ENCODE results near the gene GALNT1.
A peak's percentile ranks its signal among the peaks of the same experiment; 100 is the strongest.

GALNT1 gene

DNA sequence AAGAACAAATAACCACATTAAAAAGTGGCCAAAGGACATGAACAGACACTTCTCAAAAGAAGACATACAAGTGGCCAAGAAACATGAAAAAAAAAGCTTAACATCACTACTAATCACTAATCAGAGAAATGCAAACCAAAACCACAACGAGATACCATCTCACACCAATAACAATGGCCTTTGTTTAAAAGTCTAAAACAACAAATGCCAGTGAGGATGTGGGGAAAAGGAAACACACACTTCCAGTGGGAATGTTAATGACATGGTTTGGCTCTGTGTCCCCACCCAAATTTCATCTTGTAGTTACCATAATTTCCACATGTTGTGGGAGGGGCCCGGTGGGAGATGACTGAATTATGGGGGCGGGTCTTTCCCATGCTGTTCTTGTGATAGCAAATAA lies 147.1 kb downstream of the GALNT1 start:
- DNase-seq, result no peak

DNA sequence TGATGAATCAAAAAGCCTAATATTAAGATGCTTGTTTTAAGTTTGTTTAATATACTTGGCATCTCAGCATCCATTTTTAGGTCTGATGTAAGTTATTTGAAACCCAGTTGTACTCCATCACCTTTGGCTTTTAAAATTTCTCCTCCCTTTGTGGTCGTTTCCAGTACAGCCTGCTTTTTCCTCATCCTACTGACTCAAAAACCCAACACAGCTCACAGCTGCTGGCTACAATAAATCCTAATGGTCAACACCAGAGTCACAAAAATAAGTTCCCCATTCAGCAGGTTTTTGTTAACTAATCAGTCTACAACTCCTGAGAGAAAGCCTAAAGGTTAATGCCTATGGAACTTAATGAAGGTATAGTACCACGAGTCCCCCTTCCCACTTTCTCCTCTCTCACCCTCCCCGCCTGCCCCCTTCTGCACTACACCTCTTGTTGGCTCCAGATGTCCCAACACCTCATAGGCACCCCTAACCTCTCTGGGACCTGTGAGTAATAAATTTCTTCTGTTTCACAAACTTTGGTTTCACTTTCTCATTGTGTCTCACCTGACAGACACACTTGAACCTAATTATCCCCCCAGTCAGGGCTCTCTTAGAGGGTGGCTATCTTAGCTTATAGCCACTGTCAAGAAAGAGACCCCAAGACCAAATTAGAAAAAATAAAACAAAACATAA lies 148.6 kb downstream of the GALNT1 start:
- no peak for DNase-seq

DNA sequence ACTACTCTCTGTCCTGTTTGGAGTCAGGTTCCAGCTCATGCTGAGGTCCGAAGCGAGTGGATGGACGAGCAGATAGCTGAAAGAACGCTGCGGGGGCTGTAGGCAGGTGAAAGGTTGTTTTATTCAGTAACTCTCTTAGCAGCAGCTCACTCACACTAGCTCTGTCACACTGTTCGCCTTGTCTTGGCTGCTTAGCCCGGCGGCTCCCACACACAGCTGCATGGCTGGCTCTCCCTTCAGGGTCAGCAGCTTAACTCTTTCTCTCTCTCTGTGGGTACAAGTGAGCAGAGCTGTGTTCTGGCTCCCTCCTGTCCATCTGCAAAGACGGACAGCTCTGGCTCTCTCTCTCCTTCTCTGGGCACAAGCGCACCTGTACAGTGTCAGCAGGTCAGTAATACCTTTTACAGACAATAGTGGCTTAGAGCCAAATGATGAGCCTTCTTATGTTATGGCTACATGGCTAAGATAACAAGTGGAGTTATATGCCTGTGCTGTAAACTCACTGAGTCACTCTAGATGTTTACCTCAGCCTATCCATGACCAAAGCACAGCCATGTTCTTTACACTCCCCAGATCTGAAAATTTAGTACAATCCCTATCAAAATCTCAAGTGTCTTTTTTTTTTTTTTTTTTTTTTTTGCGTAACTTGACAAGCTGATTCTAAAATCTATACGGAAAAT lies 149.3 kb downstream of the GALNT1 start:
- no peak for DNase-seq

DNA sequence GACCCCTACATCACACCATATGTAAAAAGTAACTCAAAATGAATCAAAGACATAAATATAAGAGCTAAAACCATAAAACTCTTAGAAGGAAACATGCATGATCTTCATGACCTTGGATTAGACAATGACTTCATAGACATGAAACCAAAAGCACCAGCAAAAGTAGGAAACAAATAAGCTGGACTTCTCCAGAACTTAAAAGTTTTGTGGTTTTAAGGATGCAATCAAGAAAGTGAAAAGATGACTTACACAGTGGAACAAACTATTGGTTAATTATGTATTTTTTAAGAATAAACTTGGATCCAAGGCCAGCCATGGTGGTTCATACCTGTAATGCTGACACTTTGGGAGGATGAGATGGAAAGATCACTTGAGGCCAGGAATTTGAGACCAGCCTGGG lies 150.2 kb downstream of the GALNT1 start:
- no peak for DNase-seq

DNA sequence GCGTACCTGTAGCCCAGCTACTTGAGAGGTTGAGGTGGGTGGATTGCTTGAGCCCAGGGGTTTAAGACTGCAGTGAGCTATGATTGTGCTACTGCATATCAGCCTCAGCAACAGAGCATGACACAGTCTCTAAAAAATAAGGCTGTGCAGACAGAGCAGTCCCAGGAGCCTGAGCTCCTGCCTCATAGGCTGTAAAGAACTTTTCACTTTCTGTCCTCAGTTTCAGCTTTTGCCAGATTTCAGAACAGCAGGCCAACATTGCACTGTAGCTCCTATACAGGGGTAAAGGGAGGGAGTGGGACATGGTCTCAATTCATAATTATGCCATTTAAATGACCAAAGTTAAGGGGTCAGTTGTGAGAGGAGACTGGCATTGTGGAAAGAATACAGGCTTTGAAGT lies 150.6 kb downstream of the GALNT1 start:
- DNase-seq, result no peak

DNA sequence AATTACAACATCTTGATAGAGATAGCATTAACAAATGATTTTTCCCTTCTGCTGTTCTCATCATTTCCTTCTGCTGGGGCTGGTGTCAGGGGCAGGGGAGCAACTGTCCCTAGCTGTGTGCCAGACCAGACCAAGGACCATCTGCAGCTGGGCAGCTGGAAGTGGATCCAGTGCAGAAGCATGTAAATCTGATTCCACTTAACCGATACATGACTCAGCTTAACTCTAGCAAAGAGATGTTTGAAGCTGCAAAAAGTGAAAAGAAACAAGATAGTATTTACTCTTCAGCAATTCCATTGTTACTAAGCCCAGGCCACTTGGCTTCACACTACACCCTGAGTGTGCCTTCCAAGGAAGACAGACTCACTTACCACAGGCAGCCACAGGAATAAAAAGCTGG lies 151.1 kb downstream of the GALNT1 start:
- DNase-seq, result no peak

DNA sequence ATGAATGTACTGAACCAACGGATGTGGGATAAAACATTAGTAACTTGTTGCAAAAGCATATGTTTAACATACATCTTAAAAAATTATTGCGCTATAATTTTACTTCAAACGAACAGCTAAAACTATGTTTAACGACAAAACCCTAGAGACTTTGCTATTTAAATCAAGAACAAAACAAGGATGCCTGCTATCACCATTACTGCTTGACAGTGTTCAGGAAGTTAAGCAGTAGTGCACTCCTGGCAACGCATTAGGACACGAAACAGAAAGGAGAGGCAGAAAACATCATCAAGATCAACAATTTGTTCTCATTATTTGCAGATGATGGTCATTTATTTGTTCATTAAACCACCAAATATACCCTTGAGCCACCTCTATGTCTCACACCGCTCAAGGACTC lies 151.9 kb downstream of the GALNT1 start:
- no peak for DNase-seq

DNA sequence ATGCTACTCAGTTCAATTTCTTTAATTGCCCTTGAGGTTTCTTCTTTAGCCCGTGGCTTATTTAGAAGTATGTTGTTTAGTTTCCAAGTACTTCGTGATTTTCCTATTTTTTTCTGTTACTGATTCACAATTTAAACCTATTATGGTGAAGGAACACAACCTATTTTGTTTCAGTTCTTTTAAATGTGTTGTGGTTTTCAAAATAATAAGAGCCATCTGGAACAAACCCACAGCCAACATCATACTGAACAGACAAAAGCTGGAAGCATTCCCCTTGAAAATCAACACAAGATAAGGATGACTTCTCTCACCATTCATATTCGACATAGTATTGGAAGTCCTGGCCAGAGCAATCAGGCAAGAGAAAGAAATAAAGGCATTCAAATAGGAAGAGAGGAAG lies 155.2 kb downstream of the GALNT1 start:
- DNase-seq, result no peak

DNA sequence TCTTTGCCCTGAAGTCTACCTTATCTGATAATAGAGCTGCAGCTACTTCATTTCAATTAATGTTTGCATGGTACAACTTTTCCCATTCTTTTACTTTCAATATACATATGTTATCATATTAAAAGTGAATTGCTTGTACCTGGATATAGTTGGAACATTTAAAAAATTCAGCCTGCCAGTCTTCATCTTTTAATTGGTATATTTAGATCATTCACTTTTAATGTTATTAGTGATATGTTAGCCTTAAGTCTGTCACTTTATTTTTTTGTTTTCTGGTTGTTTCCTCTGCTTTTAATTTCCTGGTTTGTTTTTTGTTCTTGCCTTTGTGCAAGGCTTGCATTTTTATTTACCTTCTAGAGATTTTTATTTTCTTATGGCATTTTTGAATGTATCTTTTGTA lies 158.2 kb downstream of the GALNT1 start:
- DNase-seq, result no peak

DNA sequence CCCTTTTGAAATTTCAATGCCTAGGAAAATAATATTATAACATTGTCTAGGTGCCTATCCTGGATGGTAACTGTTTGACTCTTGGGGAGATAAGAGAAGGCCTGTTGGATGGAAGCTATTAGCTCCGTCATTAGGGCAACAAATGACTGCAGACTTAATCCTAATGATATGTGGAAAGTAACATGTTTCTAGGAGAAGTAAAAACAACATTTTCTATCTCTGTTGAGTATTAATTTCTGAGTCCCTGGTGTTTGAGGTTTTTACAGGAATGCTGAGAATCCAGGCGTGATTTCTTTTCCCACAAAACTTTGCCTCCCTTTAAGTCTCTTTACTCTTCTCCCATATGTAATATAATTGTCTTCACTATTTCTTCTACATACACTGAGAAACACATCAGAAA lies 159.1 kb downstream of the GALNT1 start:
- DNase-seq, result no peak

DNA sequence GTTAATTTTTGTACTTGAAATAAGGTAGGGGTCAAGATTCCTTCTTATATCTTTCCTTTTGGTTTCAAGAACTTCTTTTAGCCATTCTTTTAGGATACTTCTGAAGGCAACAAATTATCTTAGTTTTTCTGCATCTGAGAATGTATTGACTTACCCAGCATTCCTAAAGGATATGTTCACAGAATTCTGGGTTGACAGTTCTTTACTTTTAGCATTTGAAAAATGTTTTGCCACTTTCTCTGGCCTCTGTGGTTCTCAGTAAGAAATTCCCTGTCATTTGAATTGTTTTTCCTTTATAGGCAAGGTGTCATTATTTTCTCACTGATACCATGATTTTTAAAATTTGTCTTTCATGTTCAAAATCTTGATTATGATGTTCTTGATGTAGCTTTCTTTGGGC lies 162.4 kb downstream of the GALNT1 start:
- DNase-seq, result no peak

DNA sequence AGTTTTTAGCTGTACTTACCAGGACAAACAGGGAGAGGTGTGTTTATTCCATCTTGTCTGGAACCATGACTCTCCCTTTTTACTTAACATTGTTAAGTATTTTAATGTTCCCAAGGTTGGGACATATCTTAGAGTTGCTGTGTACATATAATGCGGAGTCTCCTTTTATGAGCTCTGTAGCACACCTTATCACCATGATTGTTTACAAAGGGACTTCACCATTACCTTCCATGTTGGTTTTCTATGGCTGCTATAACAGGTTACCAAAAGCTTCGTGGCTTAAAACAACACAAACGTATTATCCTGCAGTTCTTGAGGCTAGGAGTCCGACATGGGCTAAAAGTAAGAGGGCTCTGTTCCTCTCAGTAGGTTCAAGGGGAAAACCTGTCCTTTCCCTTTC lies 164.3 kb downstream of the GALNT1 start:
- DNase-seq, result no peak

DNA sequence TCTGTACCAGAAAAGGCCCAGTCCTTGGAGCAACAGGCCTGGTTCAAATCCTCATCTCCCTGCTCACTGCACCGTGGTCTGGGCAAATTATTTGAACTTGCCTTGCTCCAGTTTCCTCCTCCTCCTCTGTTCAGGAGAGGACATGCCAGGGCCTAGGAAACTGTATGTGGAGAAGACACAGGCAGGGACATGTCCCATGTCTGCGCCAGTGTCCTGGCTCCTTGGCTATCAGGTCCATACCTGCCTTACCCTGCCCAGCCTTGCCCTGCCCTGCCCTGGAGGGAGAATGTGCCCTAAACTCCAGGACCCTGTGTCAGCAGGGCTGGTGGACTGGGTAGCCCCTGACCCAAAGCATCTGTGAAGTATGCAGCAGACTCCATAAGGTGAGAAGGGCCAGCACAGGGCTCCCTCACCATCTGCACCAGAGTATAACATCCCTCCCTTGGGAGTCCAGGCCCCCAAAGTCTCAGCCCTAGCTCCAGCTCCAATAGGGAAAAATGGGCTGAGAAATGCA lies 165.3 kb downstream of the GALNT1 start:
- DNase-seq, result no peak

DNA sequence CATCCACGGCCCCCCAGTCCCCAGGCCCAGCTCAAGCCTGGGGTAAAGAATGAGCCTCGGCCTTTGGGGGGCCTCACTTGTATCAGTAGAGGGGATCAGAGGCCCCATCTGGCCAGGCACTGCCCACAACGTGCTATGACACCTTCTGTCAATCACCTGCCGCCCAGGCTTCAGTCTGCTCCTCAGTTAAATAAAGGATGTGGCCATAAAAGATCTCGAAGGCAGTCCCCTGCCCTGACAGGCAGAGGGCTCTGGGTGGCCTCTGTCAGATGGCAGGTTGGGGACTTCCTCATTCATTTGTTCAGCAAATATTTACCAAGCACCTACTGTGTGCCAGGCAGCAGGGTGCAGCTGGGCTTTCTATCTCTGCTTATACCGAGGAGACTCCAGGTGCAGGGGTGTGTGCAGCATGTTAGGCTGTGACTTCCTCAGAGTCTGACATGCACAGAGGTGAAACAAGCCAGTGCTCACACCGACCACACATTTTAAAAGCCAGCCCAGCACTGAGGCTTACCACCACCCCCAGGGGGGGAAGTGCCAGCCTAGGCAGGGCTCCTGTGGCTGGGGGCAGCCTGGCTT lies 166.4 kb downstream of the GALNT1 start:
- DNase-seq, result no peak

DNA sequence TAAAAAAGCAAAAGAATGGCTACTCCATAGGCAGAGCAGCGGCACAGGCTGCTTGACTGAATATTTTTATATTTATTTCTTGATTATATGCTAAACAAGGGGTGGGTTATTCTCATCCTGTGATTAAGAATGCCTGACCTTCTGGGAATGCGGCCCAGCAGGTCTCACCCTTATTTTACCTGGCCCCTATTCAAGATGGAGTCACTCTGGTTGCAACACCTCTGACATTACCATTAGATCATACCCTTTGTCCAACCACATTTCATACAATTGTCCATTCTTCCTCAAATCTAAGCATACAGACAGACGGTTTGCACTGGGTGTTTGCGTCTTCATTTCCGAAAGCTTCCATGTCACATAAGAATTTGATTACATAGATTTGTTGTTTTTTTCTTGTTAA lies 168.2 kb downstream of the GALNT1 start:
- DNase-seq, result no peak

DNA sequence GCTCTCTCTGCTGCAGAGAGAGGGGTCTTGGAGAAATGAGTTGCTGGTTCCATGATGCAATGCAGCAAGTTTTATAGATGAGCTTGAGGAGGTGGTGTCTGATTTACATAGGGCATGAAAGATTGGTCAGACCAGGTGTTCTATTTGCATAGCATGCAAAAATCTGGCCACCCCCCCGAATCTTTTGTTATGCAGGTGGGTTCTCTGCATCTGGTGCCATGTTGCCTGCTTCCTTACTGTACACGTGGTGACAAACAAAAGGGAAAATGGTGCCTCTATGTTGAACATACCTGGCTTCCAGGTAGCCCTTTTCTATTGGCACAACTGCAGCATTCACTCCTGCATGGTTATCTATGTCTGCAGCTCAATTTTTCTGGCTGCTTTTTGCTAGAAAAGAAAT lies 169.4 kb downstream of the GALNT1 start:
- no peak for DNase-seq

DNA sequence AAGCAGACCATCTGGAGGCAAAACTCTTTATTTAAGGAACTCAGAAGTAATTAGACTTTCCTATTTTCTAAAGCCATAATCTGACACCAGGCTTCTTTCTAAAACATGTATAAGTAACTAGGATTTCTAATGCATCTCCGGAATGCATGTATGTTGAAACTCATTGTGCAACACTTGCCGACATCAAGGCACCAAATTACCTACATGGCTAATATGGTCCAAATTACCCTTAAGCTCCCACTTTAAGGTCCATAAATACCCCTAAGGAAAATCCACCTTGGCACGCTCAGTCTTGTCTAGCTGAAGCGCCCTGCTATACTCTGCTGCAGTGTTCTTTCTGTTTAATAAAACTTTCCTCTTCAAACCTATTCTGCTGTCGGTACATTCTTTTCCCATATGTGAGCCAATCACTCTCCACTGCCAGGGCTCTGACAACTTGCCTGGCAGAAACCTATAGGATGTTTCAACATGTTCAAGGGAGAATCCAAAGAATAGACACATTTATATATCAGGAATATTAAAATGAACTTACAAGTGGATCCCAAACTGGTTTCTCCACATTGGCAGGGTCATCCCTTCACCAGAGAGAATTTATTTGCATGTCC lies 171.9 kb downstream of the GALNT1 start:
- DNase-seq, result no peak

DNA sequence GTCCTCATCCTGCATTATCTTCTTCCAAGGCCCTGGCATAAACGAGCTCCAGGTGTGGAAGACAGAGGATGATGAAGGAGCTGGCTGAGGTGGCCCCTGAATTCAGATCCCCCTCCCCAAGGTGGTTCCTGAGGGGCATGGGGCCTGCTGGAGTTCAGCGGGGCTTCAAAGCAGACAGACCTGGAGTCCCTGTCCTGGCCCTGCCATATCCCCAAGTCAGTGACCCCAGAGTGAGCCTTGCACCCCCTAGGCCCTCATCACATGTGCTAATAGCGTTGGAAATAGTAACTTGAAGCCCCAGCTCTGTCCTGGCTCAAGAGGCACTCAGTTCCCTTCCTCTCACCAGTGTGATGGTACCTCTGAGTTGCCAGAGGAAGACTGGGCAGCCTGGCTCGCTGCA lies 172.9 kb downstream of the GALNT1 start:
- DNase-seq, result no peak

DNA sequence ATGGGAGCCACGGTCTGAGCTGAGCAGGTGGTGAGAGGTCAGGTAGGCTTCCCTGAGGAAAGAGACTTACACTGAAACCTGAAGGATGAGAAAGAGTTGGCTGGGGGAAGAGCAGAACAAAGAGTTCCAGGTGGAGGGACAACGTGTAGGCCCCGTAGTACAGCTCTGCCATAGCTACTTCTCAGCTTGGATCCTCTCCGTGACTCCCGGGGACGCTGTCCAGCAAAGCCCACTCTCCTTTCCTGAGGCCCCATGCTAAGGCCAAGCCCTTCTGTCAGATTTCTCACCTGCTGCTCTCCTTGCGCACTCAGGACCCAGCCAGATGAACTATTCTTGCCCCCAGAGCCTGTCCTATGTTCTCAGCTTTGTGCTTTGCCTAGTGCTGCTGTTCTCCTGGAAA lies 173.8 kb downstream of the GALNT1 start:
- DNase-seq, result no peak

DNA sequence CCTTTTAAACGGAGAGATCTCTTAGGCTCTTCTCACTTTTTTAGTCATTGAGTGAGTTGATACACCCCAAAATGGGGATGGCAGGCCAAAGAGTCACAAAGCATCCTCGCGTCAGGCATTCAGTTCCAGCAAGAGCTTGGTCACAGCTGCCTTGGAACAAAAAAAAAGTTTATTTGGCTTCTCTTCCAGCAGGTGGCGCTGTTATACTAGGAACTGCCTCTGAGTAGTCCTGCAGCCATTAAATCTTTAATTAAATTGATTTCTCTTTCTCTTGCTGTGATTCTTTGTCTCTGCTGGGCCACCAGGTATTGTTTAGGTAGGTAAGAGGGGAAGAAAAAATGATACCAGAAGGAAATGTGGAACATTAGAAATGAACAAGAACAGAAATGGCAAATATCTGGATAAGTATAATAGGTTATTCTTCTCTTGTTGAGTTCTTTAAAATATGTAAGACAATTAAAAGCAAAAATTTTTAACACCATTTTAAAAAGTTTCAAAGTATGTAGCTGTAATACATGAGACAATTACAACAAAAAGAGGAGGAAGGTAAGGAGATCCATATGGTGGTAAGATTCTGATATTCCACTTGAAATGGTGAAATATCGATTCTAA lies 175.1 kb downstream of the GALNT1 start:
- DNase-seq, result peak; percentile 76

All from NCI-H2029 treated with DMSO at 0.1 percent for 48 hours (cell line).